H1 (cell line): ENCODE results near the gene BIRC5. TPM values are rescaled to one million over a fixed set of nuclear protein-coding genes. Genes with fewer than 3 reads are reported as not detected.

Experiments
- polyA plus RNA-seq, 7 experiments: library from polyadenylated mRNA; depleted of rRNA in 3 of 7; stranded (reverse) in 5 of 7; unstranded in 2 of 7; fragments of >200 nt in 5 of 7; fragments of 200-250 nt in 2 of 7; gene quantifications; 1 replicate in 5 of 7; 2 replicates in 1 of 7; 4 replicates in 1 of 7; pipeline versions ENCODE4 v1.2.1 to v1.2.3, GENCODE V29; 2011 to 2013; ENCODE audit warnings: missing spikeins in 2 of 7, mixed read lengths in 2 of 7
- total RNA-seq: library from RNA; stranded (reverse); fragmentation: NEBNext Ultra II Directional; extraction: Animal tissue kit (Norgen Biotek cat#: 25700); gene quantifications from 2 replicates; pipeline ENCODE4 v1.2.1, GENCODE V29; 2021
- TF ChIP-seq, protein P1 (sequence below): IDR thresholded peaks from 2 replicates; pipeline ENCODE4 v1.6.1; 2012; ENCODE audit warnings: low read length, inconsistent platforms

Gene BIRC5
- total and polyA plus RNA-seq, 2 of the 8 experiments (the other 6 are each of a cell fraction or from before 2014, with no cell fraction given), result 42.2 to 108 TPM

- TF ChIP-seq, protein P1, sequence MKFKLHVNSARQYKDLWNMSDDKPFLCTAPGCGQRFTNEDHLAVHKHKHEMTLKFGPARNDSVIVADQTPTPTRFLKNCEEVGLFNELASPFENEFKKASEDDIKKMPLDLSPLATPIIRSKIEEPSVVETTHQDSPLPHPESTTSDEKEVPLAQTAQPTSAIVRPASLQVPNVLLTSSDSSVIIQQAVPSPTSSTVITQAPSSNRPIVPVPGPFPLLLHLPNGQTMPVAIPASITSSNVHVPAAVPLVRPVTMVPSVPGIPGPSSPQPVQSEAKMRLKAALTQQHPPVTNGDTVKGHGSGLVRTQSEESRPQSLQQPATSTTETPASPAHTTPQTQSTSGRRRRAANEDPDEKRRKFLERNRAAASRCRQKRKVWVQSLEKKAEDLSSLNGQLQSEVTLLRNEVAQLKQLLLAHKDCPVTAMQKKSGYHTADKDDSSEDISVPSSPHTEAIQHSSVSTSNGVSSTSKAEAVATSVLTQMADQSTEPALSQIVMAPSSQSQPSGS, result no peak
Measured at GRCh38 chr17:78173097-78173715, 40.8 kb upstream of the BIRC5 start (continued).
